DMS153 treated with DMSO at 0.1 percent for 48 hours (cell line): ENCODE measurements around the gene TMPRSS2.

Experiments
- DNase-seq: peaks from one replicate; lab custom pipeline; 2025; ENCODE audit not compliant: unreplicated experiment; lab: John Stamatoyannopoulos, UW

TMPRSS2 gene

GRCh38 chr21:41451753-41452676 is 55.9 kb downstream of the TMPRSS2 start:
- no peak for DNase-seq

- no peak for DNase-seq
Observed at GRCh38 chr21:41449613-41450012, 58.3 kb downstream of the TMPRSS2 start.

DNA sequence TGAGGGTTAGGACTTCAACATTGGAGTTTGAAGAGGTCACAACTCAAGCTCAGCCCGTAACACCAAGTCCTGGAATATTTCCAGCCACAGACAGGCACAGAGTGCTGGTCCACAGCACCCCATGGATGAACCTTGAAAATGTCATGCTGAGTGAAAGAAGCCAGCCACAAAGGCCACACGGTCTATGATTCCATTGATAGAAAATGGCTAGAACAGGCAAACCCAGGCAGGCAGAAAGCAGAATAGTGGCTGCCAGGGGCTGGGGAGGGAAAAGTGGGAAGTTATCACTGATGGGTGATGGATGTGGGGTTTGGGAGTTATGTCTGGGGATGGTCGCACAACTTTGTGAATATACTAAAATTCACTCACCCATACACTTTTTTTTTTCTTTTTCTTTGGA is 60.6 kb downstream of the TMPRSS2 start:
- DNase-seq: no peak

GRCh38 chr21:41446586-41446985 is 61.4 kb downstream of the TMPRSS2 start:
- DNase-seq: no peak

DNA sequence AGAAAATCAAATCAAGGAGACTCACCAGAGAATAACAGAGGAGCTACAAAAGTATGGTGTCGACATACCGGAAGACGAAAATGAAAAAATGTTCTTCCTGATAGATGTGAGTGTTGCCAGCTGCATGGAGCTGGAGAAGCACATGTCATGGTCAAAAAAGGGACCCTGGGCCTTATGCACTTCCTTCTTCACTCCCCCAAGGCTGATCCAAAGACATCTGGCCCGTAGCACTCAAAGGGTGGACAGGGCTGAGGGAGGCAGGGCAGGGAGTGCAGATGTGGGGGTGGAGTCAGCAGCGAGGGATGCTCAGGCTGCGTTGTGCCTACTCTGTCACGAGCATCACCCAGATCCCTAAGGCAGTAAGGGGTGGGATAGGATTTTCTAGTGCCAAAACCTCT is 62.5 kb downstream of the TMPRSS2 start:
- no peak for DNase-seq

- DNase-seq: no peak
Observed at GRCh38 chr21:41444703-41445464, 63.1 kb downstream of the TMPRSS2 start.

GRCh38 chr21:41443562-41443961 is 64.4 kb downstream of the TMPRSS2 start:
- no peak for DNase-seq

DNA sequence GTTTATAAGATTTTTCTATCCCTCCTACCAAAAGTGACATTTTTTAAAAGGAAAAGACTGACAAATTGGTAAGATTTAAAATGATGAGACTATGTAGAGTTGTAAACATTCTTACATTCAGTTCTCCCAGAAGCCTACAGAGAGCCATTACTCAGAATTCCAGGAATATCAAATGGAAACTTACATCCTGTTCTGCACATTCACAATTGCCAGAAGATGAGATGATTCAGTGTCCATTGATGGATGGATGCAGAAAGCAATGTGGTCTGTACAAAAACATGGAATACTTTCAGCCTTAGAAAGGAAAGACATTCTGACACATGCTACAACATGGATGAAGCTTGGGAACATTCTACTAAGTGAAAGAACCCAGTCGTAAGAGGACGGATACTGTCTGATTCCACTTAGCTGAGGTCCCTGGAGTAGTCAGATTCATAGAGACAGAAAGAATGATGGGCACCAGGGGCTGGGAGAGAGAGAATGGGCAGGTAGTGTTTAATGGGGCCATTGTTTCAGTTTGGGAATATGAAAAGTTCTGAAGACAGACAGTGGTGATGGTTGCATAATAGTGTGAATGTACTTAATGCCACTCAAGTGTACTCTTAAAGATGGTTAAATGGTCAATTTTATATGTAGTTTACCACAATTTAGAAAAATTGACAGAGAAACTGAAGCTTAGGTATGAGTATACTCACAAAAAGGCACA is 65.3 kb downstream of the TMPRSS2 start:
- DNase-seq: no peak

DNA sequence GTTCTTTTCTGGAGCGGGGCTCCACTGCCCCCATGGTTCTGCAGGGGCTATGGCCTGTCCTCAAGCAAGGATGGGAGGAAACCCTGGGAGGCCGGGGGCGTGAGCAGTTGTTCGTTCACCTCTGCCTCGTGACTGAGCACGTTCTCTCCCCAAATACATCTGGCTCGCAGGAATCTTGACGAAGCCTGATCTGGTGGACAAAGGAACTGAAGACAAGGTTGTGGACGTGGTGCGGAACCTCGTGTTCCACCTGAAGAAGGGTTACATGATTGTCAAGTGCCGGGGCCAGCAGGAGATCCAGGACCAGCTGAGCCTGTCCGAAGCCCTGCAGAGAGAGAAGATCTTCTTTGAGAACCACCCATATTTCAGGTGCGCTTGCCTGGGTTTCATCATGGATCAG is 66.4 kb downstream of the TMPRSS2 start:
- no peak for DNase-seq

DNA sequence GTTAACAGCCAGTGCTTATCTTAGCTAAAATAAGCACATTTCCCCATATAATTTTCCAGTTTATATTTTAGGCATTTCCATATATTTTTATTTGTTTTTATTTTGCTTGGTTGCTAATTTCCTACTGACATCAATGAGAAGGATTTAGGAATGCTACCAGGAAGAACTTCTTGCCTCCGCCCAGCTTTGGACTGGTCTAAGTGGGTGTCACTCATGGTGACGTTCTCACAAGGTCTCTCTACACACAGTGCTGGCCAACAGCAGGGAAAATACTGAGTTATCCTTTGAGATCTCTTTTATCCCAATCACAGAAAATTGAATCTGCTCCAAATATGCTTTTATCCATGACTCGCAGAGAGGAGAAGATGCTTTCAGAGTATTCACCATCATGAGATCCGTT is 68.7 kb downstream of the TMPRSS2 start:
- no peak for DNase-seq

DNA sequence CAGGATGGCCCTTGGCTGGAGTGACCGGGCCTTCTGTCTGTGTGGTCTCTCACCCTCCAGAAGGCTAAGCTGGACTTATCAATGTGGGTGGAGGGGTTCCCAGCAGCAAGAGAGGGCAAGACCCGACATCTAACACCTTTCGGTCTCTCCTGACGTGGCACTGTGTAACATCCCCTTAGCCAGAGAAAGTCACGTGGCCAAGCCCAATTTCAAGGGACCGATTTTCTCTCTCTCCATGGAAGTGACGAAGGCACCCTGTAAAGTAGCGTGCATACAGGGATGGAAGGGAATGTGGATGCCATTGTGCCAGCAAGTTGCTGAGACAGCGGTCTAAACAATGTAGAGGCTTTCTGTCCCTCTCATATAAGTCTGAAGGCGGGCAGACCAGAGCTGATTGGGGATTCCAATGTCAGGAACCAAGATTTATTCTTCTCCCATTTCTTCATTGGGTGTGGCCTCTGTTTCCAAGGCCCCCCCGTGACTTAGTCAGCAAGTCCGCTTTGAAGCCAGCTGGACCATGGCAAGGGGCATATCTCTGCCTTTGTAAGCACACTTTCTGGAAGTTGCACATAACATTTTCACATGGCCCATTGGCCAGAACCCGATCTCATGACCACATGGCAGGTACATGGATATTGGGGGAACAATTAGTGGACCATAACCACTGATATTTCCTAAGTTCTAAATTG is 69.4 kb downstream of the TMPRSS2 start:
- no peak for DNase-seq

GRCh38 chr21:41437729-41438128 is 70.2 kb downstream of the TMPRSS2 start:
- no peak for DNase-seq

- no peak for DNase-seq
Observed at GRCh38 chr21:41435706-41436105, 72.3 kb downstream of the TMPRSS2 start.

GRCh38 chr21:41433566-41433965 is 74.4 kb downstream of the TMPRSS2 start:
- no peak for DNase-seq

GRCh38 chr21:41432562-41433460 is 75.1 kb downstream of the TMPRSS2 start:
- no peak for DNase-seq

GRCh38 chr21:41431788-41432548 is 76.0 kb downstream of the TMPRSS2 start:
- no peak for DNase-seq

DNA sequence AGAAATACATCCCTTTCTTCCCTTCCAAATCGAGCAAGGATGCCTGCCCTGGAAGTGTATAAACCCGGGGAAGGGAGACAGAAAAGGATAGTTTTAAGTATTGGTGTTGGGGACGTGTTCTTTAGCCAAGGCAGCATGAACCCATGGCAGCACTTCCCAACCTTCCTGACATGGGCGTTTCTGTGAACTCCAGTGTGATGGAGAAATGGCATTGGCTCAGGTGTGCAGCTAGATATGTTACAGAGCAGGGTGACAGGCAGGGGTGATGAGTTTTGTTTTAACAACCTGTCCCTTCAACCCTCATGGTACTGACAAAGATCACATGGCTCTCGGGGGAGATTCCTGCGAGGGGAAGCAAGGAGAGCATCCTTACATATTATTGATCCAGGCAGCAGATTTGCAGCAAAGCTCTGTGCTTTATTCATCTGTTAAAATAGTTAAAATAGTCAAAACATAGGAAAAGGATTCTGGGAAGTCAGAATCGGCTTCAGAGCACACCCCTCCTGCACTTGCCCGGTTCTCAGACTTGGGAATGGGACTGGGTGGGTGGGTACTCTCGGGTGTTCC is 78.0 kb downstream of the TMPRSS2 start:
- no peak for DNase-seq

GRCh38 chr21:41429305-41429704 is 78.7 kb downstream of the TMPRSS2 start:
- DNase-seq: no peak

- no peak for DNase-seq
Observed at GRCh38 chr21:41428847-41429246, 79.1 kb downstream of the TMPRSS2 start.
